ENCODE data around the gene PTPRK.

DNA sequence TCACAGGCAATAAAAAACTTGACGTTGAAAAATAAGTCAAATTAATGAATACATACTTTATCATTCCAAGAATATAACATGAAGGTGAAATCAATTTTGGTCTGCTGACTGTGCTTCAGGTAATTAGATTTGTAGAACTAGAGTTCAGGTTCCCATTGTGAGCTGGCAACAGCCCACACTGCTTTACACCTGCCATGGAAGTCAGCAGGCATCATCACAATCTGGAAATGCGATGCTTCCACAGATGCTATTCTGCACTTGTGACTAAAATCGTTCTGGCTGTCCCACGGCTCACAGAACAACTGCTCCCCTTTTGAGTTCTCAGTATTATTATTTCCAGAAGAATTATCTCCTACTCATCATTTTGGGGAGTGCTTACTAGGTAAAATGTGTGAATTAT lies 556.9 kb downstream of the PTPRK start:
- TF ChIP-seq POLR2A (IDR thresholded peaks at IDR 0.05) (no peak), CTCF (IDR thresholded peaks at IDR 0.05) (no peak), EP300 (IDR thresholded peaks at IDR 0.05) (no peak)

Data from suprapubic skin (tissue), 3 donors.